Heart right ventricle (tissue), 16 donors: Measurements from ENCODE around the gene CDH18. TPM values are rescaled to one million over a fixed set of nuclear protein-coding genes. Genes with fewer than 3 reads are reported as not detected.
"Not testable (repeated sequence)": the region's sequence is repeated elsewhere in the genome, so short reads cannot be mapped to it uniquely, and the experiment has no call there.

ENCODE experiments used
- ATAC-seq, 8 donors: fragments of 200-7000 bp; cut with Tn5 transposase; one replicate each; pipeline ENCODE4 v1.9.1; 2020; ENCODE audit warnings: mild to moderate bottlenecking in 8 of 8, moderate library complexity in 8 of 8, moderate number of reproducible peaks in 1 of 8
- DNase-seq, 2 donors: peaks; one replicate each; pipeline ENCODE4 v3.0.0-alpha.2; 2020
- H3K27ac ChIP-seq, 10 donors: fragments of 200-600 bp; sonication (generic) in 2 of 10; one replicate each; pipeline versions ENCODE4 v1.5.0 to v1.8.0; 2020 to 2022; ENCODE audit warnings: mild to moderate bottlenecking in 3 of 10
- H3K27me3 ChIP-seq, 7 donors: fragments of 200-600 bp; one replicate each; pipeline ENCODE4 v1.8.0; 2021 to 2022; ENCODE audit warnings: mild to moderate bottlenecking in 2 of 7
- H3K36me3 ChIP-seq, 9 donors: fragments of 200-600 bp; sonication (generic) in 1 of 9; one replicate each; pipeline versions ENCODE4 v1.5.0 to v1.8.0; 2020 to 2022; ENCODE audit warnings: mild to moderate bottlenecking in 2 of 9
- H3K4me1 ChIP-seq, 9 donors: fragments of 200-600 bp; sonication (generic) in 1 of 9; one replicate each; pipeline versions ENCODE4 v1.5.0 to v1.8.0; 2020 to 2022; ENCODE audit warnings: mild to moderate bottlenecking in 4 of 9
- H3K4me3 ChIP-seq, 10 donors: fragments of 200-600 bp; sonication (generic) in 2 of 10; one replicate each; pipeline versions ENCODE4 v1.5.0 to v1.8.0; 2020 to 2022; ENCODE audit warnings: mild to moderate bottlenecking in 7 of 10, moderate library complexity in 2 of 10
- H3K9me3 ChIP-seq, 11 donors: fragments of 200-600 bp in 10 of 11; sonication (generic) in 2 of 11; one replicate each; pipeline versions ENCODE4 v1.5.0 to v1.8.0; 2013 to 2022; ENCODE audit warnings: mild to moderate bottlenecking in 2 of 11, control low read depth in 1 of 11, moderate library complexity in 1 of 11
- WGBS, 2 donors: extraction: QIAGEN DNeasy Blood & Tissue Kit; methylation state at CpG; one replicate each; pipeline ENCODE4 v1.1.7; 2013; ENCODE audit warnings: inconsistent platforms in 1 of 2; 5-methylcytosine and 5-hydroxymethylcytosine counted together
- intact Hi-C, 10 donors: fragments of 100-400 bp; cut with DNase I; formaldehyde crosslinking; loops; one replicate each; pipeline versions ENCODE4 v1.11.1 to v1.14.2; 2022
- polyA plus RNA-seq, 2 donors: library from polyadenylated mRNA; stranded (reverse); fragments of 200-250 nt; gene quantifications; one replicate each; pipeline ENCODE4 v1.2.3, GENCODE V29; 2013
- total RNA-seq, 10 donors: library from RNA; stranded (reverse); fragmentation: NEBNext Ultra II Directional in 3 of 10; extraction: Animal tissue kit (Norgen Biotek cat#: 25700) in 3 of 10; gene quantifications; one replicate each; pipeline versions ENCODE4 v1.2.1 to v1.2.4, GENCODE V29; 2021 to 2023
- TF ChIP-seq, protein P1 (sequence below), 9 donors: fragments of 200-600 bp; sonication (generic) in 2 of 9; IDR thresholded peaks; one replicate each; pipeline versions ENCODE4 v1.5.0 to v1.8.0; 2021 to 2022; ENCODE audit warnings: antibody characterized with exemption in 9 of 9, mild to moderate bottlenecking in 5 of 9, moderate library complexity in 1 of 9
- donor health status: Arrhythmogenic right ventricular cardiomyopathy.
- donor health status: ischemic (EF 13 %, LVEDD 7.1; RV severe dilation, severe dysfunction).
- donor health status: healthy with polysubstance abuse.
- donor health status: DM: no; HTN: yes; CAD: no.
- donor health status: DM: no; HTN: no; CAD: no.
- donor health status: ischemic (EF 25% LVEDD 6.9; RV normal size, moderate dysfunction).
- donor health status: ischemic (EF 25% LVEDD 5.7; RV mildly dilated, moderate dysfunction).
- donor health status: healthy.
- donor health status: DM: yes; HTN: yes; CAD: no.
- donor health status: Ischemic cardiomyopathy.
- donor health status: ischemic (EF 35%, LVEDD 5.7; RV mildly dilated, moderate dysfunction).
- donor health status: nonischemic (EF 11% LVEDD 7.7; RV severe dilation, severe dysfunction).
- donor health status: DM: yes; HTN: yes; CAD: no.
- donor health status: PGD.
- donor health status: ischemic (EF 29% LVEDD 5.4; RV normal size, mild dysfunction).
- donor health status: nonischemic (EF 23%, LVEDD 6.1; RV moderate dilation, normal function).

CDH18 gene
- total and polyA plus RNA-seq, 12 donors, result not detected

GRCh38 chr5:19795218-19795617 lies 192.8 kb downstream of the CDH18 start:
- no peaks in the 10 kb centered on the region for H3K27me3 ChIP-seq
- ATAC-seq (no peak), DNase-seq (no peak)
- intact Hi-C loops, result no loop called here
- WGBS, 2 donors, result 46 to 51% methylated on average over 1 of the region's 1 CpG
- H3K27ac ChIP-seq, result no peak overlapping the region
- no peaks in the 10 kb centered on the region for H3K4me1 ChIP-seq
- H3K36me3 ChIP-seq, result no peaks in the 10 kb centered on the region
- TF ChIP-seq, protein P1, sequence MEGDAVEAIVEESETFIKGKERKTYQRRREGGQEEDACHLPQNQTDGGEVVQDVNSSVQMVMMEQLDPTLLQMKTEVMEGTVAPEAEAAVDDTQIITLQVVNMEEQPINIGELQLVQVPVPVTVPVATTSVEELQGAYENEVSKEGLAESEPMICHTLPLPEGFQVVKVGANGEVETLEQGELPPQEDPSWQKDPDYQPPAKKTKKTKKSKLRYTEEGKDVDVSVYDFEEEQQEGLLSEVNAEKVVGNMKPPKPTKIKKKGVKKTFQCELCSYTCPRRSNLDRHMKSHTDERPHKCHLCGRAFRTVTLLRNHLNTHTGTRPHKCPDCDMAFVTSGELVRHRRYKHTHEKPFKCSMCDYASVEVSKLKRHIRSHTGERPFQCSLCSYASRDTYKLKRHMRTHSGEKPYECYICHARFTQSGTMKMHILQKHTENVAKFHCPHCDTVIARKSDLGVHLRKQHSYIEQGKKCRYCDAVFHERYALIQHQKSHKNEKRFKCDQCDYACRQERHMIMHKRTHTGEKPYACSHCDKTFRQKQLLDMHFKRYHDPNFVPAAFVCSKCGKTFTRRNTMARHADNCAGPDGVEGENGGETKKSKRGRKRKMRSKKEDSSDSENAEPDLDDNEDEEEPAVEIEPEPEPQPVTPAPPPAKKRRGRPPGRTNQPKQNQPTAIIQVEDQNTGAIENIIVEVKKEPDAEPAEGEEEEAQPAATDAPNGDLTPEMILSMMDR (IDR thresholded peaks at IDR 0.05), result no peak
- H3K9me3 ChIP-seq, result peaks cover 0 to 7% (median 0%) of the 10 kb centered on the region in 11 donors
- H3K4me3 ChIP-seq, result no peak overlapping the region

DNA sequence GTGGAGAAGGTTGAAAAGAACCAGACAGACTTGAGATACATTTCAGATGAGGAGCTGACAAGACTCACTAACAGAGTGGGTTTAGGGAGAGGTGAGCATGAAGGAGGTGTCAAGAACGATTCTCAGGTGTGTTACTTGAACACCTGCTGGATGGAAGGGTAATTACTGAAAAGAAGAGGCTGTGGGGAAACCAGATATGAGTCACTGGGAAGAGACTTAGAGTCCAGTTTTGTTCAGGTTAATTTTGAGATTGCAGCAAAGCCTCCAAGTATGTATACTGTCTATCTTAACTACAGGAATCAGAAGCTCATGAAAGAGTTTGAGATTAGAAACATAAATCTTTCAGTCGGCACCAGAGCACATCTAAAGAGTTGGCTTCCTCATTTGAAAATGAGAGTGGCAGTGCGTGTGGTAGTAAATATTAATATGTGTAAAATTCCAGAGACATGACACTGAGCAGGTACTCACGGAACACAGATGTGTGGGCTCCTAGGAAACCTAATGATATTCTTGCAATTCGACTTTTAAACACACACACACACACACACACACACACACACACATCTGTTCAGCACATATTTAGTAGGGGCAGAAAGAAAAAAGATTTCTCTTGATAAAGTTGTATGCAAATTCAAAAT lies 197.1 kb downstream of the CDH18 start:
- Histone ChIP-seq H3K4me3 (no peak overlapping the region), H3K27ac (no peak overlapping the region), H3K36me3 (no peaks in the 10 kb centered on the region), H3K9me3 (peaks cover 0 to 7% (median 0%) of the 10 kb centered on the region in 11 donors), H3K4me1 (no peaks in the 10 kb centered on the region), H3K27me3 (no peaks in the 10 kb centered on the region)
- TF ChIP-seq, protein P1 (IDR thresholded peaks at IDR 0.05), result no peak
- ATAC-seq (no peak), DNase-seq (no peak)
- intact Hi-C loops, result no loop called here
- 48 to 58% methylated on average over 5 of the region's 5 CpGs for WGBS, 2 donors

- peaks cover 0 to 5% (median 0%) of the 10 kb centered on the region in 11 donors for H3K9me3 ChIP-seq
- WGBS, 2 donors, result 67 to 73% methylated on average over 2 of the region's 2 CpGs
- ATAC-seq, result no peak
- no peaks in the 10 kb centered on the region for H3K4me1 ChIP-seq
- intact Hi-C loops, result no loop called here
- no peaks in the 10 kb centered on the region for H3K36me3 ChIP-seq
- TF ChIP-seq, protein P1 (IDR thresholded peaks at IDR 0.05), result no peak
- H3K4me3 ChIP-seq, result no peak overlapping the region
- no peak for DNase-seq
- no peak overlapping the region for H3K27ac ChIP-seq
- H3K27me3 ChIP-seq, result no peaks in the 10 kb centered on the region
Measured at GRCh38 chr5:19782566-19782965, 205.4 kb downstream of the CDH18 start.

DNA sequence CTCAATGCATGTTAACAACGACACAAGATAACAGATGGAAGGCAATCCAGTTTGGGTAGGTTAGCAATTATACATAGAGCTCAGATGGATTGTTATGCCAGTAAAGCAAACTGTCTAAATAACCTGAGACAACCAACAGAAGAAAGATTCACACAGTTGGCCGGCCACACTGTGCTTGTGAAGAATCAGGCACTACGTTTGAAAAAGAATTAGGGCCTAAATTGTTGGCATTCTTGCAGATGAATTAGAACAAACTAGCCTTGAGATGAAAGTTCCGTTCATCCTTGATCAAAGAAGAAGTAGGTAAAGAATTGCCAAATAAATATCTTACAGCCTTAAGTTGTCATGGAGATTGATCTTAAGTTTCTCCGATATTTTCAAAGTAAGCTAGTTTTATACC lies 210.6 kb downstream of the CDH18 start:
- DNase-seq (no peak), ATAC-seq (no peak)
- Histone ChIP-seq H3K9me3 (peaks cover 0 to 5% (median 0%) of the 10 kb centered on the region in 11 donors), H3K4me1 (no peaks in the 10 kb centered on the region), H3K27me3 (no peaks in the 10 kb centered on the region), H3K4me3 (no peak overlapping the region), H3K36me3 (no peaks in the 10 kb centered on the region), H3K27ac (no peak overlapping the region)
- TF ChIP-seq, protein P1 (IDR thresholded peaks at IDR 0.05), result no peak
- WGBS, 2 donors, result 75 to 81% methylated on average over 5 of the region's 5 CpGs
- intact Hi-C loops, result no loop called here

- H3K27me3 ChIP-seq, H3K4me3 ChIP-seq, H3K27ac ChIP-seq, intact Hi-C loops, DNase-seq, H3K36me3 ChIP-seq, H3K4me1 ChIP-seq, ATAC-seq, H3K9me3 ChIP-seq: not testable (repeated sequence)
- 81 to 85% methylated on average over 5 of the region's 5 CpGs for WGBS, 2 donors
Measured at GRCh38 chr5:19776886-19777285, 211.1 kb downstream of the CDH18 start.
